Ascending aorta (tissue), 2 donors: ENCODE data around the gene KRT1. TPM values are rescaled to one million over a fixed set of nuclear protein-coding genes. Genes with fewer than 3 reads are reported as not detected.

Experiments
- DNase-seq, 2 donors: peaks; one replicate each; pipeline ENCODE4 v3.0.0-alpha.2; 2019; ENCODE audit warnings: low spot score in 2 of 2
- H3K27ac ChIP-seq, 2 donors: fragments of 200-600 bp; sonication (generic); one replicate each; pipeline ENCODE4 v1.5.1; 2016 to 2017; ENCODE audit warnings: mild to moderate bottlenecking in 1 of 2
- H3K27me3 ChIP-seq: fragments of 200-600 bp; sonication (generic); one replicate; pipeline ENCODE4 v1.5.1; 2017
- H3K36me3 ChIP-seq, 2 donors: fragments of 200-600 bp; sonication (generic); one replicate each; pipeline ENCODE4 v1.5.1; 2016
- H3K4me1 ChIP-seq, 2 donors: fragments of 200-600 bp; sonication (generic); one replicate each; pipeline ENCODE4 v1.5.1; 2016 to 2017; ENCODE audit warnings: mild to moderate bottlenecking in 1 of 2
- H3K4me3 ChIP-seq, 2 donors: fragments of 200-600 bp; sonication (generic); one replicate each; pipeline ENCODE4 v1.5.1; 2016 to 2017; ENCODE audit warnings: mild to moderate bottlenecking in 1 of 2
- H3K9me3 ChIP-seq, 2 donors: fragments of 200-600 bp; sonication (generic); one replicate each; pipeline ENCODE4 v1.5.1; 2016
- CTCF ChIP-seq, 3 experiments: fragments of 200-600 bp in 2 of 3; fragments of 450-650 bp in 1 of 3; sonication (generic) in 2 of 3; IDR thresholded peaks; one replicate each; pipeline ENCODE4 v1.5.1; 2016 to 2019; ENCODE audit warnings: antibody characterized with exemption in 3 of 3, mild to moderate bottlenecking in 1 of 3, moderate library complexity in 1 of 3
- intact Hi-C: fragments of 100-400 bp; cut with DNase I; formaldehyde crosslinking; loops from one replicate; pipeline ENCODE4 v1.15.1; 2023
- total RNA-seq: library from RNA; depleted of rRNA; stranded (reverse); fragments of >200 nt; gene quantifications from one replicate; pipeline ENCODE4 v1.1.0, GENCODE V29; 2016

KRT1 gene
- total RNA-seq, 1 donor from 2014 or later, result not detected

- DNase-seq, result no peak
- TF ChIP-seq CTCF (IDR thresholded peaks at IDR 0.05), result no peak
- no peaks in the 10 kb centered on the region for H3K27me3 ChIP-seq
- no peak overlapping the region for H3K27ac ChIP-seq
- H3K4me3 ChIP-seq, result no peak overlapping the region
- no peaks in the 10 kb centered on the region for H3K4me1 ChIP-seq
- no peaks in the 10 kb centered on the region for H3K36me3 ChIP-seq
- intact Hi-C loops, result no loop called here
- no peaks in the 10 kb centered on the region for H3K9me3 ChIP-seq
These were observed 12.7 kb downstream of the KRT1 start for GRCh38 chr12:52667509-52667908.

- no peaks in the 10 kb centered on the region for H3K36me3 ChIP-seq
- no peak overlapping the region for H3K27ac ChIP-seq
- H3K9me3 ChIP-seq, result no peaks in the 10 kb centered on the region
- TF ChIP-seq CTCF (IDR thresholded peaks at IDR 0.05), result no peak
- no peak overlapping the region for H3K4me3 ChIP-seq
- H3K4me1 ChIP-seq, result no peaks in the 10 kb centered on the region
- no peaks in the 10 kb centered on the region for H3K27me3 ChIP-seq
- intact Hi-C loops, result no loop called here
- no peak for DNase-seq
These were observed 13.7 kb downstream of the KRT1 start for GRCh38 chr12:52666471-52666870.

GRCh38 chr12:52663420-52663819 lies 16.8 kb downstream of the KRT1 start:
- Histone ChIP-seq H3K4me1 (no peaks in the 10 kb centered on the region), H3K4me3 (no peak overlapping the region), H3K36me3 (no peaks in the 10 kb centered on the region), H3K27me3 (no peaks in the 10 kb centered on the region), H3K9me3 (no peaks in the 10 kb centered on the region), H3K27ac (no peak overlapping the region)
- no peak for DNase-seq
- TF ChIP-seq CTCF (IDR thresholded peaks at IDR 0.05), result no peak
- intact Hi-C loops, result no loop called here

GRCh38 chr12:52662918-52663229 lies 17.3 kb downstream of the KRT1 start:
- peak in 1 of 2 donors; percentile 13 for DNase-seq
- Histone ChIP-seq H3K27ac (no peak overlapping the region), H3K4me3 (no peak overlapping the region), H3K27me3 (no peaks in the 10 kb centered on the region), H3K4me1 (no peaks in the 10 kb centered on the region), H3K36me3 (no peaks in the 10 kb centered on the region), H3K9me3 (no peaks in the 10 kb centered on the region)
- no peak for TF ChIP-seq CTCF (IDR thresholded peaks at IDR 0.05)
- intact Hi-C loops, result no loop called here

- no peak overlapping the region for H3K27ac ChIP-seq
- no peak overlapping the region for H3K4me3 ChIP-seq
- H3K4me1 ChIP-seq, result no peaks in the 10 kb centered on the region
- no peaks in the 10 kb centered on the region for H3K27me3 ChIP-seq
- DNase-seq, result peak in 1 of 2 donors; percentile 35
- intact Hi-C loops, result no loop called here
- TF ChIP-seq CTCF (IDR thresholded peaks at IDR 0.05), result no peak
- no peaks in the 10 kb centered on the region for H3K9me3 ChIP-seq
- no peaks in the 10 kb centered on the region for H3K36me3 ChIP-seq
These were observed 17.9 kb downstream of the KRT1 start for GRCh38 chr12:52662093-52662917.
